HG02798 (cell line): ENCODE measurements around the gene ADM.

Source experiments
- ATAC-seq: cut with Tn5 transposase; IDR thresholded peaks from one replicate; pipeline ENCODE4 v1.9.1; 2021; ENCODE audit warnings: mild to moderate bottlenecking; ENCODE audit not compliant: unreplicated experiment, poor library complexity

The ADM gene

GRCh38 chr11:10325277-10326011 lies 20.6 kb downstream of the ADM start:
- no peak for ATAC-seq

GRCh38 chr11:10326012-10326964 lies 21.4 kb downstream of the ADM start:
- no peak for ATAC-seq

GRCh38 chr11:10327254-10327653 lies 22.4 kb downstream of the ADM start:
- ATAC-seq: no peak

- ATAC-seq: no peak
These were observed 23.6 kb downstream of the ADM start for GRCh38 chr11:10328314-10329098.

GRCh38 chr11:10329356-10329755 lies 24.5 kb downstream of the ADM start:
- ATAC-seq: no peak

- no peak for ATAC-seq
These were observed 25.1 kb downstream of the ADM start for GRCh38 chr11:10329935-10330334.

GRCh38 chr11:10331548-10332289 lies 26.8 kb downstream of the ADM start:
- no peak for ATAC-seq

- ATAC-seq: no peak
These were observed 28.6 kb downstream of the ADM start for GRCh38 chr11:10333490-10333889.

GRCh38 chr11:10338287-10338686 lies 33.4 kb downstream of the ADM start:
- ATAC-seq: no peak

GRCh38 chr11:10348650-10349280 lies 43.9 kb downstream of the ADM start:
- no peak for ATAC-seq

- no peak for ATAC-seq
These were observed 44.4 kb downstream of the ADM start for GRCh38 chr11:10349281-10349665.

- ATAC-seq: no peak
These were observed 44.9 kb downstream of the ADM start for GRCh38 chr11:10349806-10350205.

GRCh38 chr11:10350334-10350733 lies 45.5 kb downstream of the ADM start:
- ATAC-seq: no peak

- no peak for ATAC-seq
These were observed 46.5 kb downstream of the ADM start for GRCh38 chr11:10351435-10351764.

GRCh38 chr11:10351765-10352641 lies 47.1 kb downstream of the ADM start:
- ATAC-seq: no peak

- ATAC-seq: no peak
These were observed 48.2 kb downstream of the ADM start for GRCh38 chr11:10352921-10353550.

GRCh38 chr11:10354389-10354788 lies 49.5 kb downstream of the ADM start:
- ATAC-seq: no peak

GRCh38 chr11:10355257-10355661 lies 50.4 kb downstream of the ADM start:
- ATAC-seq: no peak
